ENCODE results near the gene CLDN19. TPM values are rescaled to one million over a fixed set of nuclear protein-coding genes. Genes with fewer than 3 reads are reported as not detected.

CLDN19 gene
- total RNA-seq, 1 donor from 2014 or later: not detected

GRCh38 chr1:42746436-42747105 lies 6.5 kb upstream of the CLDN19 start:
- TF ChIP-seq, protein P1, sequence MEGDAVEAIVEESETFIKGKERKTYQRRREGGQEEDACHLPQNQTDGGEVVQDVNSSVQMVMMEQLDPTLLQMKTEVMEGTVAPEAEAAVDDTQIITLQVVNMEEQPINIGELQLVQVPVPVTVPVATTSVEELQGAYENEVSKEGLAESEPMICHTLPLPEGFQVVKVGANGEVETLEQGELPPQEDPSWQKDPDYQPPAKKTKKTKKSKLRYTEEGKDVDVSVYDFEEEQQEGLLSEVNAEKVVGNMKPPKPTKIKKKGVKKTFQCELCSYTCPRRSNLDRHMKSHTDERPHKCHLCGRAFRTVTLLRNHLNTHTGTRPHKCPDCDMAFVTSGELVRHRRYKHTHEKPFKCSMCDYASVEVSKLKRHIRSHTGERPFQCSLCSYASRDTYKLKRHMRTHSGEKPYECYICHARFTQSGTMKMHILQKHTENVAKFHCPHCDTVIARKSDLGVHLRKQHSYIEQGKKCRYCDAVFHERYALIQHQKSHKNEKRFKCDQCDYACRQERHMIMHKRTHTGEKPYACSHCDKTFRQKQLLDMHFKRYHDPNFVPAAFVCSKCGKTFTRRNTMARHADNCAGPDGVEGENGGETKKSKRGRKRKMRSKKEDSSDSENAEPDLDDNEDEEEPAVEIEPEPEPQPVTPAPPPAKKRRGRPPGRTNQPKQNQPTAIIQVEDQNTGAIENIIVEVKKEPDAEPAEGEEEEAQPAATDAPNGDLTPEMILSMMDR (IDR thresholded peaks at IDR 0.05; ENCODE audit: unreplicated experiment): no peak
- H3K4me3 Mint-ChIP-seq (ENCODE audit: unreplicated experiment): no peak overlapping the region
- H3K36me3 Mint-ChIP-seq (ENCODE audit: low read depth, unreplicated experiment): peaks cover 44% of the 10 kb centered on the region
- H3K27ac Mint-ChIP-seq (ENCODE audit: unreplicated experiment): no peak overlapping the region
- H3K27me3 Mint-ChIP-seq (ENCODE audit: unreplicated experiment): peaks cover 5% of the 10 kb centered on the region
- no peaks in the 10 kb centered on the region for H3K4me1 Mint-ChIP-seq (ENCODE audit: unreplicated experiment)
- H3K9me3 Mint-ChIP-seq (ENCODE audit: unreplicated experiment): peaks cover 1% of the 10 kb centered on the region
- no peak for DNase-seq (ENCODE audit: low spot score)

DNA sequence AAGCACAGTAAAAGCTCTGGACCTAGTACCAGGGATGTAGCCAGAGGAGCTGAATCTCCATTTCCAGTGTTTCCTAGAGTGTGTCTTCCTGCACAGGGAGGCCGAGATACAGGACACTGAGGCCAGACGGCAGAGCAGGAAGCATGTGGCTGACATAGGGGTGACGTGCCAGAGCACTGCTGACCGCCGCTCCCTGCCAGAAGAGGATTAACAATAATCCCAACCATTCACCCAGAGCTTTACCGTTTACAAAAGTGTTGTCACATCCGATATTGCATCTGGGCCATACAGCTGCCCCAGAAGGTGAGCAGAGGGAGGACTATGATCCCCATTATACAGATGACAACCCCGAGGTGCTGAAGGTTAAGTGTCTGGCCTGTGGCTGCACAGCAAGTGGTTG lies 5.8 kb upstream of the CLDN19 start:
- peaks cover 4% of the 10 kb centered on the region for H3K27me3 Mint-ChIP-seq (ENCODE audit: unreplicated experiment)
- H3K4me1 Mint-ChIP-seq (ENCODE audit: unreplicated experiment): no peaks in the 10 kb centered on the region
- H3K9me3 Mint-ChIP-seq (ENCODE audit: unreplicated experiment): no peaks in the 10 kb centered on the region
- H3K36me3 Mint-ChIP-seq (ENCODE audit: low read depth, unreplicated experiment): peaks cover 42% of the 10 kb centered on the region
- H3K27ac Mint-ChIP-seq (ENCODE audit: unreplicated experiment): no peak overlapping the region
- TF ChIP-seq, protein P1 (IDR thresholded peaks at IDR 0.05; ENCODE audit: unreplicated experiment): no peak
- no peak for DNase-seq (ENCODE audit: low spot score)
- no peak overlapping the region for H3K4me3 Mint-ChIP-seq (ENCODE audit: unreplicated experiment)

- TF ChIP-seq, protein P1 (IDR thresholded peaks at IDR 0.05; ENCODE audit: unreplicated experiment): no peak
- Mint-ChIP-seq H3K9me3 (ENCODE audit: unreplicated experiment) (no peaks in the 10 kb centered on the region), H3K27ac (ENCODE audit: unreplicated experiment) (no peak overlapping the region), H3K36me3 (ENCODE audit: low read depth, unreplicated experiment) (peaks cover 28% of the 10 kb centered on the region), H3K4me3 (ENCODE audit: unreplicated experiment) (no peak overlapping the region), H3K27me3 (ENCODE audit: unreplicated experiment) (peaks cover 4% of the 10 kb centered on the region), H3K4me1 (ENCODE audit: unreplicated experiment) (no peaks in the 10 kb centered on the region)
- no peak for DNase-seq (ENCODE audit: low spot score)
Measured at GRCh38 chr1:42744148-42744413, 4.0 kb upstream of the CLDN19 start.

- TF ChIP-seq, protein P1 (IDR thresholded peaks at IDR 0.05; ENCODE audit: unreplicated experiment): no peak
Measured at GRCh38 chr1:42743317-42744147, 3.5 kb upstream of the CLDN19 start.

More at GRCh38 chr1:42743317-42744147, 3.5 kb upstream of the CLDN19 start:
- H3K27ac Mint-ChIP-seq (ENCODE audit: unreplicated experiment): no peak overlapping the region
- H3K4me1 Mint-ChIP-seq (ENCODE audit: unreplicated experiment): no peaks in the 10 kb centered on the region
- DNase-seq (ENCODE audit: low spot score): no peak
- H3K36me3 Mint-ChIP-seq (ENCODE audit: low read depth, unreplicated experiment): peaks cover 23% of the 10 kb centered on the region
- H3K27me3 Mint-ChIP-seq (ENCODE audit: unreplicated experiment): peaks cover 4% of the 10 kb centered on the region
- no peaks in the 10 kb centered on the region for H3K9me3 Mint-ChIP-seq (ENCODE audit: unreplicated experiment)
- H3K4me3 Mint-ChIP-seq (ENCODE audit: unreplicated experiment): no peak overlapping the region

All from endothelial cell (in vitro differentiated cells).